GM12878 (cell line): ENCODE measurements around the gene TBX10. TPM values are rescaled to one million over a fixed set of nuclear protein-coding genes. Genes with fewer than 3 reads are reported as not detected.

Source experiments
- BHLHE40 ChIP-seq, 2 experiments: fragments of 450-650 bp in 1 of 2; IDR thresholded peaks; 2 replicates each; pipeline ENCODE4 v1.6.1; 2011 to 2017; ENCODE audit warnings: low read depth in 2 of 2, borderline replicate concordance in 1 of 2, improper control_type of control experiment in 1 of 2, low read length in 1 of 2, mild to moderate bottlenecking in 1 of 2
- CBX5 ChIP-seq: sonication (generic); IDR thresholded peaks from 2 replicates; pipeline ENCODE4 v1.6.1; 2016; ENCODE audit warnings: low read depth, moderate library complexity, mild to moderate bottlenecking, inconsistent platforms
- EZH2 ChIP-seq: IDR thresholded peaks from 2 replicates; pipeline ENCODE4 v1.6.1; 2012; ENCODE audit warnings: low read depth, mild to moderate bottlenecking, control low read depth, inconsistent platforms, low read length, borderline replicate concordance; ENCODE audit not compliant: control insufficient read depth
- FOS ChIP-seq: IDR thresholded peaks from 3 replicates; pipeline ENCODE4 v1.6.1; 2011; ENCODE audit warnings: borderline replicate concordance; ENCODE audit not compliant: insufficient read length; ENCODE audit errors: extremely low read depth
- MYB ChIP-seq: fragments of 150-350 bp; IDR thresholded peaks from 2 replicates; pipeline ENCODE4 v1.6.1; 2014; ENCODE audit warnings: mild to moderate bottlenecking, low read depth, low read length, borderline replicate concordance
- NBN ChIP-seq: fragments of 450-650 bp; IDR thresholded peaks from 2 replicates; pipeline ENCODE4 v1.6.1; 2016
- NFXL1 ChIP-seq: fragments of 450-650 bp; IDR thresholded peaks from 2 replicates; pipeline ENCODE4 v1.6.1; 2017; ENCODE audit warnings: antibody characterized with exemption, mild to moderate bottlenecking, borderline replicate concordance
- NFYA ChIP-seq: IDR thresholded peaks from 2 replicates; pipeline ENCODE4 v1.6.1; 2011; ENCODE audit warnings: low read depth, mild to moderate bottlenecking, low read length, improper control_type of control experiment, borderline replicate concordance
- POU2F2 ChIP-seq: IDR thresholded peaks from 3 replicates; pipeline ENCODE4 v1.6.1; 2011; ENCODE audit warnings: low read depth, mild to moderate bottlenecking, low read length, borderline replicate concordance
- RAD21 ChIP-seq: IDR thresholded peaks from 2 replicates; pipeline ENCODE4 v1.6.1; 2011; ENCODE audit warnings: mild to moderate bottlenecking, low read depth, low read length, moderate library complexity; ENCODE audit not compliant: insufficient read depth
- SMAD1 ChIP-seq: fragments of 450-650 bp; IDR thresholded peaks from 2 replicates; pipeline ENCODE4 v1.6.1; 2018; ENCODE audit warnings: mild to moderate bottlenecking, low read depth; ENCODE audit not compliant: partially characterized antibody
- WRNIP1 ChIP-seq: IDR thresholded peaks from 2 replicates; pipeline ENCODE4 v1.6.1; 2011; ENCODE audit warnings: low read depth, low read length, improper control_type of control experiment, borderline replicate concordance
- polyA plus RNA-seq, 11 experiments: library from polyadenylated mRNA; depleted of rRNA in 4 of 11; unstranded in 6 of 11; stranded (reverse) in 5 of 11; fragments of >200 nt; fragmentation: Nextera tagmentation in 4 of 11; fragmentation: Illumina TruSeq in 1 of 11; extraction: Ambion mirVana in 4 of 11; extraction: Trizol in 1 of 11; gene quantifications; 1 replicate in 1 of 11; 2 replicates in 10 of 11; pipeline versions ENCODE4 v1.2.1 to v1.2.3, GENCODE V29; 2011 to 2016; ENCODE audit warnings: inconsistent platforms in 2 of 11, missing spikeins in 2 of 11, low read depth in 1 of 11
- total RNA-seq, 4 experiments: library from RNA; depleted of rRNA in 3 of 4; stranded (reverse); fragments of >200 nt in 3 of 4; fragmentation: Illumina TruSeq in 1 of 4; extraction: Trizol in 1 of 4; gene quantifications; 2 replicates each; pipeline versions ENCODE4 v1.2.1 to v1.2.3, GENCODE V29; 2013 to 2021
- TF ChIP-seq, protein P1 (sequence below): fragments of 450-650 bp; formaldehyde crosslinking; IDR thresholded peaks from 2 replicates; pipeline ENCODE4 v1.5.0; 2022; ENCODE audit warnings: mild to moderate bottlenecking, missing genetic modification characterization
- TF ChIP-seq, protein P2 (sequence below): IDR thresholded peaks from 2 replicates; pipeline ENCODE4 v1.6.1; 2012; ENCODE audit warnings: mild to moderate bottlenecking, low read depth, low read length
- TF ChIP-seq, protein P3 (sequence below): fragments of 450-650 bp; IDR thresholded peaks from 2 replicates; pipeline ENCODE4 v1.6.1; 2018; ENCODE audit warnings: borderline replicate concordance, mild to moderate bottlenecking; ENCODE audit not compliant: partially characterized antibody
- TF ChIP-seq, protein P4 (sequence below): fragments of 450-650 bp; IDR thresholded peaks from 2 replicates; pipeline ENCODE4 v1.6.1; 2017; ENCODE audit warnings: low read depth, mild to moderate bottlenecking, moderate library complexity

The TBX10 gene
- total and polyA plus RNA-seq, 10 of the 15 experiments (the other 5 are each of a cell fraction or from before 2014, with no cell fraction given): 0.10 to 0.44 (median 0.20) TPM; not detected in 4

GRCh38 chr11:67613960-67614715 is 25.4 kb downstream of the TBX10 start (continued):
- TF ChIP-seq, protein P1, sequence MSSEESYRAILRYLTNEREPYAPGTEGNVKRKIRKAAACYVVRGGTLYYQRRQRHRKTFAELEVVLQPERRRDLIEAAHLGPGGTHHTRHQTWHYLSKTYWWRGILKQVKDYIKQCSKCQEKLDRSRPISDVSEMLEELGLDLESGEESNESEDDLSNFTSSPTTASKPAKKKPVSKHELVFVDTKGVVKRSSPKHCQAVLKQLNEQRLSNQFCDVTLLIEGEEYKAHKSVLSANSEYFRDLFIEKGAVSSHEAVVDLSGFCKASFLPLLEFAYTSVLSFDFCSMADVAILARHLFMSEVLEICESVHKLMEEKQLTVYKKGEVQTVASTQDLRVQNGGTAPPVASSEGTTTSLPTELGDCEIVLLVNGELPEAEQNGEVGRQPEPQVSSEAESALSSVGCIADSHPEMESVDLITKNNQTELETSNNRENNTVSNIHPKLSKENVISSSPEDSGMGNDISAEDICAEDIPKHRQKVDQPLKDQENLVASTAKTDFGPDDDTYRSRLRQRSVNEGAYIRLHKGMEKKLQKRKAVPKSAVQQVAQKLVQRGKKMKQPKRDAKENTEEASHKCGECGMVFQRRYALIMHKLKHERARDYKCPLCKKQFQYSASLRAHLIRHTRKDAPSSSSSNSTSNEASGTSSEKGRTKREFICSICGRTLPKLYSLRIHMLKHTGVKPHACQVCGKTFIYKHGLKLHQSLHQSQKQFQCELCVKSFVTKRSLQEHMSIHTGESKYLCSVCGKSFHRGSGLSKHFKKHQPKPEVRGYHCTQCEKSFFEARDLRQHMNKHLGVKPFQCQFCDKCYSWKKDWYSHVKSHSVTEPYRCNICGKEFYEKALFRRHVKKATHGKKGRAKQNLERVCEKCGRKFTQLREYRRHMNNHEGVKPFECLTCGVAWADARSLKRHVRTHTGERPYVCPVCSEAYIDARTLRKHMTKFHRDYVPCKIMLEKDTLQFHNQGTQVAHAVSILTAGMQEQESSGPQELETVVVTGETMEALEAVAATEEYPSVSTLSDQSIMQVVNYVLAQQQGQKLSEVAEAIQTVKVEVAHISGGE (CRISPR knock-in tag): no peak
- TF ChIP-seq NBN: peak; percentile 97
- no peak for TF ChIP-seq RAD21
- no peak for TF ChIP-seq WRNIP1
- TF ChIP-seq, protein P2, sequence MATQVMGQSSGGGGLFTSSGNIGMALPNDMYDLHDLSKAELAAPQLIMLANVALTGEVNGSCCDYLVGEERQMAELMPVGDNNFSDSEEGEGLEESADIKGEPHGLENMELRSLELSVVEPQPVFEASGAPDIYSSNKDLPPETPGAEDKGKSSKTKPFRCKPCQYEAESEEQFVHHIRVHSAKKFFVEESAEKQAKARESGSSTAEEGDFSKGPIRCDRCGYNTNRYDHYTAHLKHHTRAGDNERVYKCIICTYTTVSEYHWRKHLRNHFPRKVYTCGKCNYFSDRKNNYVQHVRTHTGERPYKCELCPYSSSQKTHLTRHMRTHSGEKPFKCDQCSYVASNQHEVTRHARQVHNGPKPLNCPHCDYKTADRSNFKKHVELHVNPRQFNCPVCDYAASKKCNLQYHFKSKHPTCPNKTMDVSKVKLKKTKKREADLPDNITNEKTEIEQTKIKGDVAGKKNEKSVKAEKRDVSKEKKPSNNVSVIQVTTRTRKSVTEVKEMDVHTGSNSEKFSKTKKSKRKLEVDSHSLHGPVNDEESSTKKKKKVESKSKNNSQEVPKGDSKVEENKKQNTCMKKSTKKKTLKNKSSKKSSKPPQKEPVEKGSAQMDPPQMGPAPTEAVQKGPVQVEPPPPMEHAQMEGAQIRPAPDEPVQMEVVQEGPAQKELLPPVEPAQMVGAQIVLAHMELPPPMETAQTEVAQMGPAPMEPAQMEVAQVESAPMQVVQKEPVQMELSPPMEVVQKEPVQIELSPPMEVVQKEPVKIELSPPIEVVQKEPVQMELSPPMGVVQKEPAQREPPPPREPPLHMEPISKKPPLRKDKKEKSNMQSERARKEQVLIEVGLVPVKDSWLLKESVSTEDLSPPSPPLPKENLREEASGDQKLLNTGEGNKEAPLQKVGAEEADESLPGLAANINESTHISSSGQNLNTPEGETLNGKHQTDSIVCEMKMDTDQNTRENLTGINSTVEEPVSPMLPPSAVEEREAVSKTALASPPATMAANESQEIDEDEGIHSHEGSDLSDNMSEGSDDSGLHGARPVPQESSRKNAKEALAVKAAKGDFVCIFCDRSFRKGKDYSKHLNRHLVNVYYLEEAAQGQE: no peak
- TF ChIP-seq FOS: no peak
- TF ChIP-seq, protein P3, sequence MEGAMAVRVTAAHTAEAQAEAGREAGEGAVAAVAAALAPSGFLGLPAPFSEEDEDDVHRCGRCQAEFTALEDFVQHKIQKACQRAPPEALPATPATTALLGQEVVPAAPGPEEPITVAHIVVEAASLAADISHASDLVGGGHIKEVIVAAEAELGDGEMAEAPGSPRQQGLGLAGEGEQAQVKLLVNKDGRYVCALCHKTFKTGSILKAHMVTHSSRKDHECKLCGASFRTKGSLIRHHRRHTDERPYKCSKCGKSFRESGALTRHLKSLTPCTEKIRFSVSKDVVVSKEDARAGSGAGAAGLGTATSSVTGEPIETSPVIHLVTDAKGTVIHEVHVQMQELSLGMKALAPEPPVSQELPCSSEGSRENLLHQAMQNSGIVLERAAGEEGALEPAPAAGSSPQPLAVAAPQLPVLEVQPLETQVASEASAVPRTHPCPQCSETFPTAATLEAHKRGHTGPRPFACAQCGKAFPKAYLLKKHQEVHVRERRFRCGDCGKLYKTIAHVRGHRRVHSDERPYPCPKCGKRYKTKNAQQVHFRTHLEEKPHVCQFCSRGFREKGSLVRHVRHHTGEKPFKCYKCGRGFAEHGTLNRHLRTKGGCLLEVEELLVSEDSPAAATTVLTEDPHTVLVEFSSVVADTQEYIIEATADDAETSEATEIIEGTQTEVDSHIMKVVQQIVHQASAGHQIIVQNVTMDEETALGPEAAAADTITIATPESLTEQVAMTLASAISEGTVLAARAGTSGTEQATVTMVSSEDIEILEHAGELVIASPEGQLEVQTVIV: peak; percentile 92
- TF ChIP-seq CBX5: no peak
- peak; percentile 85; the same call in 2 of the 3 replicates for TF ChIP-seq POU2F2
- peak in 1 of 2 experiments; percentile 55; a peak in 1 of 4 replicates for TF ChIP-seq BHLHE40 (IDR thresholded peaks at IDR 0.05; ENCODE audit: borderline replicate concordance in 1 of 2, low read depth in 2 of 2, low read length in 1 of 2)
- no peak for TF ChIP-seq EZH2
- no peak for TF ChIP-seq NFYA
- TF ChIP-seq, protein P4, sequence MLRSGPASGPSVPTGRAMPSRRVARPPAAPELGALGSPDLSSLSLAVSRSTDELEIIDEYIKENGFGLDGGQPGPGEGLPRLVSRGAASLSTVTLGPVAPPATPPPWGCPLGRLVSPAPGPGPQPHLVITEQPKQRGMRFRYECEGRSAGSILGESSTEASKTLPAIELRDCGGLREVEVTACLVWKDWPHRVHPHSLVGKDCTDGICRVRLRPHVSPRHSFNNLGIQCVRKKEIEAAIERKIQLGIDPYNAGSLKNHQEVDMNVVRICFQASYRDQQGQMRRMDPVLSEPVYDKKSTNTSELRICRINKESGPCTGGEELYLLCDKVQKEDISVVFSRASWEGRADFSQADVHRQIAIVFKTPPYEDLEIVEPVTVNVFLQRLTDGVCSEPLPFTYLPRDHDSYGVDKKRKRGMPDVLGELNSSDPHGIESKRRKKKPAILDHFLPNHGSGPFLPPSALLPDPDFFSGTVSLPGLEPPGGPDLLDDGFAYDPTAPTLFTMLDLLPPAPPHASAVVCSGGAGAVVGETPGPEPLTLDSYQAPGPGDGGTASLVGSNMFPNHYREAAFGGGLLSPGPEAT: peak; percentile 97
- no peak for TF ChIP-seq MYB
- peak; percentile 84 for TF ChIP-seq NFXL1
- peak; percentile 13 for TF ChIP-seq SMAD1
